Astrocyte (in vitro differentiated cells and primary cell): Measurements from ENCODE around the gene ATG4A.

Experiments used
- CTCF ChIP-seq: IDR thresholded peaks from 2 replicates; pipeline ENCODE4 v1.5.1; 2011; ENCODE audit warnings: low read depth, mild to moderate bottlenecking, inconsistent platforms, low read length, moderate library complexity; ENCODE audit not compliant: insufficient read depth
- EZH2 ChIP-seq: IDR thresholded peaks from 2 replicates; pipeline ENCODE4 v1.6.1; 2012; ENCODE audit warnings: mild to moderate bottlenecking, low read length, inconsistent platforms; ENCODE audit not compliant: insufficient read depth

- no peak for TF ChIP-seq CTCF
- TF ChIP-seq EZH2: no peak
Measured at GRCh38 chrX:108186811-108187210, 95.2 kb downstream of the ATG4A start.
